GM10248 (cell line): ENCODE data around the gene CEP135.

Source experiments
- CTCF ChIA-PET: fragments of 300-600 bp; sonication (Branson Sonifier 250); formaldehyde crosslinking; extraction: SDS; loops from one replicate; lab custom pipeline; 2021; ENCODE audit warnings: antibody characterized with exemption; lab: Yijun Ruan, JAX
- POLR2A ChIA-PET: fragments of 350-650 bp; sonication (Branson Sonifier 250); formaldehyde crosslinking; extraction: SDS; loops from one replicate; lab custom pipeline; 2020; ENCODE audit warnings: antibody characterized with exemption; lab: Yijun Ruan, JAX
- DNase-seq: peaks from one replicate; pipeline ENCODE4 v3.0.0; 2012; ENCODE audit errors: extremely low spot score
- TF ChIP-seq, protein P1 (sequence below): IDR thresholded peaks from 2 replicates; pipeline ENCODE4 v1.5.1; 2012; ENCODE audit warnings: mild to moderate bottlenecking, low read depth; ENCODE audit errors: extremely low read depth, missing control alignments, control extremely low read depth

The CEP135 gene

DNA sequence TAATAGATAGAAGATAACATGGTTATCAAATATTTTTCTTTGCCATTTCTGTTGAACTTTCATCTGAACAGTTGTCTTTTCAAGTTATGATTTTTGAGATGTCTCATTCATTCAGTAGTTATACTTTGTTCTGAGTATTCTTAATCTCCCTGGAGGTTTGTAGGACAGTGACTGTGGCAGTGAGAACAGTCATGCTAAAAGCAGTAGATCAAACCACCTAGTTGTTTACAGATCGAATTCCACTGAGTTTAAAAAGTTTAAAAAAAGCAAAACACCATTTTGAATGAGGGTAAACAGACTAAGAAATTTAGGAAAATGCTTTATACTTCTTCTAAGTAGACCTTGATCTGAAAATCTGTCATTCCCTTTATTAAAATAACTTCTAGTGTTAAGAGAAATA lies 107.2 kb downstream of the CEP135 start:
- POLR2A ChIA-PET = no interaction called here
- CTCF ChIA-PET = no interaction called here
- TF ChIP-seq, protein P1, sequence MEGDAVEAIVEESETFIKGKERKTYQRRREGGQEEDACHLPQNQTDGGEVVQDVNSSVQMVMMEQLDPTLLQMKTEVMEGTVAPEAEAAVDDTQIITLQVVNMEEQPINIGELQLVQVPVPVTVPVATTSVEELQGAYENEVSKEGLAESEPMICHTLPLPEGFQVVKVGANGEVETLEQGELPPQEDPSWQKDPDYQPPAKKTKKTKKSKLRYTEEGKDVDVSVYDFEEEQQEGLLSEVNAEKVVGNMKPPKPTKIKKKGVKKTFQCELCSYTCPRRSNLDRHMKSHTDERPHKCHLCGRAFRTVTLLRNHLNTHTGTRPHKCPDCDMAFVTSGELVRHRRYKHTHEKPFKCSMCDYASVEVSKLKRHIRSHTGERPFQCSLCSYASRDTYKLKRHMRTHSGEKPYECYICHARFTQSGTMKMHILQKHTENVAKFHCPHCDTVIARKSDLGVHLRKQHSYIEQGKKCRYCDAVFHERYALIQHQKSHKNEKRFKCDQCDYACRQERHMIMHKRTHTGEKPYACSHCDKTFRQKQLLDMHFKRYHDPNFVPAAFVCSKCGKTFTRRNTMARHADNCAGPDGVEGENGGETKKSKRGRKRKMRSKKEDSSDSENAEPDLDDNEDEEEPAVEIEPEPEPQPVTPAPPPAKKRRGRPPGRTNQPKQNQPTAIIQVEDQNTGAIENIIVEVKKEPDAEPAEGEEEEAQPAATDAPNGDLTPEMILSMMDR = no peak
- no peak for DNase-seq

DNA sequence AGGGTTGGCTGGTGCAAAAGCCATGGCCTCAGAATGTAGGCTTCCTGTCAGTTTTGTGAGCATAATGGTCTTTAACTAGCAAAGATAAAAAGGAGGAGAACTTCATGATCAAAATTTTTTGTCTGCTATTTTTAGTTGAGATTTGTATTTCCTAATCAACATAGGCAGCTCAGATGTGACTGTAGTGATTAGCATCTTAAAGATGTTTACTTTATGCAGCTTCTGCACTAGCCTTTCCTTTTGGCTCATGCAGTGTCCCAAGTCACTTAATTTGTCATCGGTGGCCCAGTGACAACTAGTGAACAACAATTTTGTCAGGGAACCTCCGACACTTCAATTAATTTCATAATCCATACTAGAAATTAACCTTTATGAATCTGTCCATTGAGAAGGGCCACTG lies 109.8 kb downstream of the CEP135 start:
- CTCF ChIA-PET = no interaction called here
- POLR2A ChIA-PET = no interaction called here
- DNase-seq = no peak
- TF ChIP-seq, protein P1 = no peak

DNA sequence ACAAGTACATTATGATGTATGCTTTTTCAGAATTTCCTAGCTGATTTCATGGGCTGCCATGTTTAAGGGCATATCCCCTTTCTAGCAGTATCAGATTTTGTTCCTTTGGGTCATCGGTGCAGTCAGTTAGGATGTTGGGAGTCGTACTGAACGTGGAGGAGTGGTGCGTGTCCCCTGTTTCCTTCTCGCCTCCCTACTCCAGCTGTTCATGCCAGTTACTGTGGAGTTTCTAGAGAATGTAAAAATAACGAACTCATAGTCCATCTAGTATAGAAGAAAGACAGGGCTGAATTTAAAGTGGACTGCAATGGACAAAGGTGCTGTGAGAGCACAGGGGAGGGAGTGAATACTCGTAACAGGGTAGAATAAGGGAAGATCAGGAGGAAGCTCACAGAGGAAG lies 111.3 kb downstream of the CEP135 start:
- DNase-seq = no peak
- TF ChIP-seq, protein P1 = no peak
- ChIA-PET CTCF (interaction anchor here (0.8 kb wide), 1 partner anchor 9 kb away, joined by 3 read pairs; no protein-coding TSS in a partner anchor), POLR2A (no interaction called here)

GRCh38 chr4:56062106-56062505 lies 113.4 kb downstream of the CEP135 start:
- no peak for DNase-seq
- TF ChIP-seq, protein P1 = no peak
- POLR2A ChIA-PET = no interaction called here
- CTCF ChIA-PET = interaction anchor here (1.3 kb wide), 1 partner anchor 10 kb away, joined by 7 read pairs; no protein-coding TSS in a partner anchor

- TF ChIP-seq, protein P1 = no peak
- CTCF ChIA-PET = interaction anchor here (1.3 kb wide), 1 partner anchor 11 kb away, joined by 7 read pairs; no protein-coding TSS in a partner anchor
- POLR2A ChIA-PET = no interaction called here
- no peak for DNase-seq
Observed at GRCh38 chr4:56062526-56063145, 113.9 kb downstream of the CEP135 start.

DNA sequence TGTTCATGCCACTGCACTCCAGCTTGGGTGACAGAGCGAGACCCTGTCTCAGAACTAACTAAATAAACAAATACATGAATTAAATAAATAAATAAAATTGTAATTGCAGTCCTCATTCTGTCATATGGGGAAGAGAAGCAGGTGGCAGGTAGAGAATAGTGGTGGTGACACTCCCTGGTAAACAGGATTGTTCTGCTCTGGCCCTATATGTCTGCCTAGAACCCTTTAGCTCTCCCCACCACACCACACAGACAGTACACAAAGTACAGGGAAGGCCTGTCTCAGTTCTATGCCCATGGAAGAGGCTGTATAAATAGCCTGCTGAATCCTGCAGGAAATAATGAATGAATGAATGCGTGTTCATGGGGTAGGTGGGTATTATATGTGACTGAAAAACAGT lies 117.7 kb downstream of the CEP135 start:
- POLR2A ChIA-PET = no interaction called here
- DNase-seq = no peak
- TF ChIP-seq, protein P1 = no peak
- CTCF ChIA-PET = no interaction called here
